HCT116 (cell line): Measurements from ENCODE around the gene LRRFIP2. TPM values are rescaled to one million over a fixed set of nuclear protein-coding genes. Genes with fewer than 3 reads are reported as not detected.
A peak's percentile ranks its signal among the peaks of the same experiment; 100 is the strongest.

Experiments used
- ATAC-seq: fragments of 200-7000 bp; cut with Tn5 transposase; 2 replicates; pipeline ENCODE4 v1.9.1; 2020; ENCODE audit warnings: mild to moderate bottlenecking, moderate library complexity
- BruUV-seq: library from RNA; stranded (reverse); fragments of 400-500 nt; replicated peaks from 2 replicates; lab custom pipeline; 2021; lab: Mats Ljungman, UMichigan
- CTCF ChIA-PET: fragments of 300-600 bp; sonication (Branson Sonifier 250); formaldehyde crosslinking; loops from one replicate; lab custom pipeline; 2021; ENCODE audit warnings: antibody characterized with exemption; lab: Charles Lee
- POLR2A ChIA-PET: fragments of 300-600, 350-600 bp; sonication (Branson Sonifier 250); formaldehyde crosslinking; loops from one replicate; lab custom pipeline; 2021; ENCODE audit warnings: antibody characterized with exemption; lab: Charles Lee
- RAD21 ChIA-PET, 2 experiments: fragments of 300-600 bp; sonication (Branson Sonifier 250); formaldehyde crosslinking; loops; one replicate each; lab custom pipeline; 2023; ENCODE audit warnings: low total read pairs in 2 of 2; ENCODE audit not compliant: uncharacterized antibody in 2 of 2, unreplicated experiment in 2 of 2, low non-redundant PET in 1 of 2; lab: Charles Lee
- DNase-seq: peaks from one replicate; pipeline ENCODE4 v3.0.0-alpha.2; 2010; ENCODE audit warnings: low read depth, low spot score
- H2AFZ ChIP-seq: fragments of 200-600 bp; shearing (Covaris generic), sonication (generic); 2 replicates; pipeline ENCODE4 v1.6.1; 2017; ENCODE audit warnings: low read depth, mixed run types, mixed read lengths, antibody characterized with exemption, low read length; ENCODE audit not compliant: poor library complexity, severe bottlenecking
- H3K27ac ChIP-seq: 2 replicates; pipeline ENCODE4 v1.5.1; 2012; ENCODE audit warnings: low read depth, low read length
- H3K27me3 ChIP-seq: fragments of 200-600 bp; sonication (generic); 2 replicates; pipeline ENCODE4 v1.6.1; 2016; ENCODE audit warnings: mixed run types, low read length, mixed read lengths; ENCODE audit not compliant: insufficient read depth
- H3K36me3 ChIP-seq, 2 experiments: fragments of 200-500 bp in 1 of 2; fragments of 200-600 bp in 1 of 2; sonication (Bioruptor generic) in 1 of 2; sonication (generic) in 1 of 2; 2 replicates each; pipeline versions ENCODE4 v1.5.1 to v1.6.1; 2014 to 2016; ENCODE audit warnings: low read length in 2 of 2, inconsistent platforms in 1 of 2, mixed read lengths in 1 of 2, mixed run types in 1 of 2; ENCODE audit not compliant: insufficient read depth in 2 of 2, control insufficient read depth in 1 of 2
- H3K4me1 ChIP-seq, 2 experiments: fragments of 200-600 bp in 1 of 2; sonication (generic) in 1 of 2; 2 replicates each; pipeline versions ENCODE4 v1.5.1 to v1.6.1; 2012 to 2017; ENCODE audit warnings: low read length in 2 of 2, inconsistent platforms in 1 of 2, mild to moderate bottlenecking in 1 of 2, mixed read lengths in 1 of 2, mixed run types in 1 of 2, moderate library complexity in 1 of 2; ENCODE audit not compliant: insufficient read depth in 2 of 2, control insufficient read depth in 1 of 2
- H3K4me2 ChIP-seq: fragments of 200-600 bp; sonication (generic); 2 replicates; pipeline ENCODE4 v1.6.1; 2017; ENCODE audit warnings: mixed run types, low read length, mixed read lengths
- H3K4me3 ChIP-seq, 2 experiments: fragments of 200-600 bp in 1 of 2; sonication (generic) in 1 of 2; replicated peaks in 1 of 2; 2 replicates each; pipeline ENCODE4 v1.5.1; 2011 to 2016; ENCODE audit warnings: low read length in 2 of 2, control low read depth in 1 of 2, low read depth in 1 of 2, mild to moderate bottlenecking in 1 of 2, mixed read lengths in 1 of 2, mixed run types in 1 of 2
- H3K79me2 ChIP-seq: fragments of 200-600 bp; sonication (generic); 2 replicates; pipeline ENCODE4 v1.6.1; 2017; ENCODE audit warnings: mild to moderate bottlenecking, mixed run types, low read length, moderate library complexity, mixed read lengths; ENCODE audit not compliant: insufficient read depth
- H3K9ac ChIP-seq: fragments of 200-600 bp; sonication (generic); 2 replicates; pipeline ENCODE4 v1.6.1; 2016; ENCODE audit warnings: low read length, mixed read lengths
- H3K9me2 ChIP-seq: fragments of 200-600 bp; sonication (generic), shearing (Covaris generic); 2 replicates; pipeline ENCODE4 v1.6.1; 2017; ENCODE audit warnings: mixed run types, mild to moderate bottlenecking, moderate library complexity; ENCODE audit not compliant: insufficient read depth
- H3K9me3 ChIP-seq, 2 experiments: fragments of 200-500 bp in 1 of 2; fragments of 200-600 bp in 1 of 2; sonication (Bioruptor generic) in 1 of 2; sonication (generic) in 1 of 2; 2 replicates each; pipeline ENCODE4 v1.6.1; 2014 to 2017; ENCODE audit warnings: low read length in 2 of 2, mixed read lengths in 2 of 2, inconsistent platforms in 1 of 2, low read depth in 1 of 2, mild to moderate bottlenecking in 1 of 2, mixed run types in 1 of 2, moderate library complexity in 1 of 2; ENCODE audit not compliant: control insufficient read depth in 1 of 2, insufficient read depth in 1 of 2
- H4K20me1 ChIP-seq: fragments of 200-600 bp; sonication (generic), shearing (Covaris generic); 2 replicates; pipeline ENCODE4 v1.6.1; 2017; ENCODE audit warnings: mixed run types, mild to moderate bottlenecking, moderate library complexity; ENCODE audit not compliant: insufficient read depth
- CBX3 ChIP-seq: IDR thresholded peaks from 2 replicates; pipeline ENCODE4 v1.6.1; 2012; ENCODE audit warnings: low read depth
- CTCF ChIP-seq, 3 experiments: fragments of 200-600 bp in 1 of 3; sonication (generic) in 1 of 3; IDR thresholded peaks in 2 of 3; conservative IDR thresholded peaks in 1 of 3; 2 replicates each; pipeline ENCODE4 v1.5.1; 2012 to 2017; ENCODE audit warnings: low read depth in 2 of 3, low read length in 2 of 3, antibody characterized with exemption in 1 of 3, borderline replicate concordance in 1 of 3, control low read depth in 1 of 3, mild to moderate bottlenecking in 1 of 3, mixed read lengths in 1 of 3, mixed run types in 1 of 3, moderate library complexity in 1 of 3; ENCODE audit not compliant: insufficient read depth in 1 of 3
- EGR1 ChIP-seq: IDR thresholded peaks from 2 replicates; pipeline ENCODE4 v1.6.1; 2012; ENCODE audit warnings: low read depth
- ELF1 ChIP-seq: IDR thresholded peaks from 2 replicates; pipeline ENCODE4 v1.6.1; 2012; ENCODE audit warnings: low read depth, borderline replicate concordance
- EZH2phosphoT487 ChIP-seq: fragments of 200-600 bp; IDR thresholded peaks from 2 replicates; pipeline ENCODE4 v1.6.1; 2018; ENCODE audit warnings: antibody characterized with exemption, borderline replicate concordance
- FOSL1 ChIP-seq: IDR thresholded peaks from 2 replicates; pipeline ENCODE4 v1.6.1; 2012; ENCODE audit warnings: low read depth
- JUND ChIP-seq: IDR thresholded peaks from 2 replicates; pipeline ENCODE4 v1.6.1; 2012
- POLR2AphosphoS5 ChIP-seq: IDR thresholded peaks from 2 replicates; pipeline ENCODE4 v1.6.1; 2011; ENCODE audit warnings: mild to moderate bottlenecking, low read depth, low read length, moderate library complexity
- RAD21 ChIP-seq: IDR thresholded peaks from 2 replicates; pipeline ENCODE4 v1.6.1; 2012; ENCODE audit warnings: low read depth, mild to moderate bottlenecking
- REST ChIP-seq: IDR thresholded peaks from 2 replicates; pipeline ENCODE4 v1.6.1; 2012; ENCODE audit warnings: low read depth
- SIN3A ChIP-seq: IDR thresholded peaks from 2 replicates; pipeline ENCODE4 v1.6.1; 2012; ENCODE audit warnings: low read depth
- SP1 ChIP-seq: IDR thresholded peaks from 2 replicates; pipeline ENCODE4 v1.6.1; 2012; ENCODE audit warnings: low read depth
- SRF ChIP-seq: IDR thresholded peaks from 2 replicates; pipeline ENCODE4 v1.6.1; 2012; ENCODE audit warnings: low read depth
- ZBTB33 ChIP-seq: IDR thresholded peaks from 2 replicates; pipeline ENCODE4 v1.6.1; 2011; ENCODE audit warnings: mild to moderate bottlenecking, low read length, moderate library complexity; ENCODE audit not compliant: insufficient replicate concordance; ENCODE audit errors: extremely low read depth
- ZFX ChIP-seq: fragments of 450-650 bp; IDR thresholded peaks from 2 replicates; pipeline ENCODE4 v1.6.1; 2017
- ZNF274 ChIP-seq: fragments of 200-500 bp; sonication (Bioruptor generic); IDR thresholded peaks from 2 replicates; pipeline ENCODE4 v1.6.1; 2014; ENCODE audit warnings: mild to moderate bottlenecking, low read depth, low read length, inconsistent platforms
- intact Hi-C: fragments of 100-400 bp; cut with micrococcal nuclease; formaldehyde crosslinking; loops from 2 replicates; pipeline ENCODE4 v1.10.0; 2022
- total RNA-seq: library from RNA; stranded (reverse); gene quantifications from one replicate; pipeline ENCODE4 v1.2.1, GENCODE V29; 2021; ENCODE audit not compliant: unreplicated experiment

The LRRFIP2 gene
- total RNA-seq, 1 experiment from 2014 or later: 27.0 TPM

GRCh38 chr3:37024820-37025405, 149.5 kb downstream of the LRRFIP2 start (continued):
- no peak for TF ChIP-seq JUND
- no peak for TF ChIP-seq FOSL1
- TF ChIP-seq ZNF274: no peak
- TF ChIP-seq CBX3: no peak

- Histone ChIP-seq H3K27ac (no peak overlapping the region), H3K27me3 (no peaks in the 10 kb centered on the region), H3K79me2 (0 out of 2 replicates have a peak, but pooled peaks cover 3% of the 10 kb centered on the region), H3K4me3 (no peak overlapping the region), H2AFZ (no peak overlapping the region), H3K36me3 (peaks cover 25 to 49% of the 10 kb centered on the region in 2 experiments), H3K9ac (no peak overlapping the region), H3K4me1 (no peaks in the 10 kb centered on the region), H4K20me1 (no peaks in the 10 kb centered on the region), H3K9me2 (no peaks in the 10 kb centered on the region), H3K4me2 (no peak overlapping the region)
- RAD21 ChIA-PET: interaction anchor here in 1 of 2 experiments (0.6 kb wide), 1 partner anchor 373 kb away, joined by 4 read pairs; no protein-coding TSS in a partner anchor
- POLR2A ChIA-PET: no interaction called here
- peak; percentile 4 for DNase-seq
- CTCF ChIA-PET: interaction anchor here (1.1 to 1.5 kb wide), 3 partner anchors 31 to 190 kb away, joined by 3 to 5 read pairs (median 4); partner anchors contain the start of genes EPM2AIP1 and MLH1
- ATAC-seq: 0 out of 2 replicates have a peak, but pooled peaks have one; percentile 46
- BruUV-seq: no TSS peak
- intact Hi-C loops: loop anchor here (1.0 kb wide), 1 partner anchor 189 kb away; no protein-coding TSS in a partner anchor
- TF ChIP-seq REST: no peak
- peak; percentile 59 for TF ChIP-seq RAD21
- TF ChIP-seq ZBTB33: no peak
- TF ChIP-seq ELF1: no peak
- TF ChIP-seq SIN3A: no peak
- TF ChIP-seq POLR2AphosphoS5: no peak
- no peak for TF ChIP-seq EZH2phosphoT487
- no peak for TF ChIP-seq SRF
- TF ChIP-seq CTCF (IDR thresholded peaks at IDR 0.05 in 2 of 3, conservative IDR thresholded peaks at IDR 0.05 in 1 of 3; ENCODE audit: borderline replicate concordance in 1 of 3, insufficient read depth in 1 of 3, low read depth in 2 of 3, low read length in 2 of 3): peak; percentile 38 to 42 (median 39); a peak in 4 of 6 replicates
- TF ChIP-seq ZFX: no peak
- TF ChIP-seq EGR1: no peak
- no peak for TF ChIP-seq SP1
- TF ChIP-seq, all 23 proteins: peak for 2
- H3K9me3 ChIP-seq: no peaks in the 10 kb centered on the region
These were observed 150.3 kb downstream of the LRRFIP2 start for GRCh38 chr3:37024092-37024491.
